HFF-Myc (cell line): ENCODE results near the gene AGTR2.
"Not testable (repeated sequence)": the region's sequence is repeated elsewhere in the genome, so short reads cannot be mapped to it uniquely, and the experiment has no call there.

Source experiments
- DNase-seq: peaks from one replicate; pipeline ENCODE4 v3.0.0-alpha.2; 2011; ENCODE audit warnings: low read depth; ENCODE audit errors: extremely low read depth
- H3K4me3 ChIP-seq: replicated peaks from 2 replicates; pipeline ENCODE4 v1.5.1; 2011; ENCODE audit warnings: low read depth, mild to moderate bottlenecking, control low read depth, low read length
- CTCF ChIP-seq: IDR thresholded peaks from 2 replicates; pipeline ENCODE4 v1.5.1; 2012; ENCODE audit warnings: mild to moderate bottlenecking, low read depth, low read length, control low read depth; ENCODE audit errors: missing control alignments

Gene AGTR2

GRCh38 chrX:116194649-116195048 is 24.1 kb downstream of the AGTR2 start:
- no peak overlapping the region for H3K4me3 ChIP-seq
- no peak for DNase-seq
- no peak for TF ChIP-seq CTCF

GRCh38 chrX:116198235-116198634 is 27.7 kb downstream of the AGTR2 start:
- no peak for TF ChIP-seq CTCF
- no peak for DNase-seq

GRCh38 chrX:116198810-116199209 is 28.3 kb downstream of the AGTR2 start:
- no peak for TF ChIP-seq CTCF

More at GRCh38 chrX:116198235-116198634, 27.7 kb downstream of the AGTR2 start:
- no peak overlapping the region for H3K4me3 ChIP-seq

GRCh38 chrX:116204932-116205331 is 34.4 kb downstream of the AGTR2 start:
- no peak for DNase-seq
- peak; percentile 15 for TF ChIP-seq CTCF
- no peak overlapping the region for H3K4me3 ChIP-seq

More at GRCh38 chrX:116198810-116199209, 28.3 kb downstream of the AGTR2 start:
- no peak overlapping the region for H3K4me3 ChIP-seq
- no peak for DNase-seq

- no peak for DNase-seq
- no peak overlapping the region for H3K4me3 ChIP-seq
- TF ChIP-seq CTCF: no peak
Observed at GRCh38 chrX:116213262-116213661, 42.7 kb downstream of the AGTR2 start.

GRCh38 chrX:116217080-116217479 is 46.5 kb downstream of the AGTR2 start:
- DNase-seq, H3K4me3 ChIP-seq: not testable (repeated sequence)
